ENCODE results near the gene VTI1B. TPM values are rescaled to one million over a fixed set of nuclear protein-coding genes. Genes with fewer than 3 reads are reported as not detected.

Gene VTI1B
- total RNA-seq, 1 donor from 2014 or later, result 80.6 TPM

GRCh38 chr14:67622675-67623074, 51.8 kb downstream of the VTI1B start:
- no peak for TF ChIP-seq CTCF (IDR thresholded peaks at IDR 0.05; ENCODE audit: insufficient read depth, low read length, severe bottlenecking)
- no peaks in the 10 kb centered on the region for H3K27me3 ChIP-seq (ENCODE audit: control insufficient read depth, insufficient read depth, low read length)
- peaks cover 2% of the 10 kb centered on the region for H3K36me3 ChIP-seq (ENCODE audit: control insufficient read depth, insufficient read depth, low read length)
- peak; percentile 87 for DNase-seq (ENCODE audit: low read depth)
- FAIRE-seq, result no peak
- H3K4me3 ChIP-seq (ENCODE audit: low read depth, low read length), result no peak overlapping the region

- Histone ChIP-seq H3K36me3 (ENCODE audit: control insufficient read depth, insufficient read depth, low read length) (peaks cover 2% of the 10 kb centered on the region), H3K27me3 (ENCODE audit: control insufficient read depth, insufficient read depth, low read length) (no peaks in the 10 kb centered on the region), H3K4me3 (ENCODE audit: low read depth, low read length) (peak overlapping the region; percentile 69)
- FAIRE-seq (no peak), DNase-seq (ENCODE audit: low read depth) (peak; percentile 17)
- TF ChIP-seq CTCF (IDR thresholded peaks at IDR 0.05; ENCODE audit: insufficient read depth, low read length, severe bottlenecking), result no peak
These were observed 54.1 kb downstream of the VTI1B start for GRCh38 chr14:67620217-67620785.

GRCh38 chr14:67619446-67620216, 54.8 kb downstream of the VTI1B start, which contains the start of gene ARG2:
ARG2 (plus strand) TSS chr14:67619920; CDS start chr14:67619978, 58 bp downstream.
- no peaks in the 10 kb centered on the region for H3K27me3 ChIP-seq (ENCODE audit: control insufficient read depth, insufficient read depth, low read length)
- peaks cover under 1% of the 10 kb centered on the region for H3K36me3 ChIP-seq (ENCODE audit: control insufficient read depth, insufficient read depth, low read length)
- FAIRE-seq, result no peak
- DNase-seq (ENCODE audit: low read depth), result peak; percentile 82
- TF ChIP-seq CTCF (IDR thresholded peaks at IDR 0.05; ENCODE audit: insufficient read depth, low read length, severe bottlenecking), result peak; percentile 19
- H3K4me3 ChIP-seq (ENCODE audit: low read depth, low read length), result peak within 1 kb of the TSS; percentile 69

GRCh38 chr14:67618617-67619063, 55.8 kb downstream of the VTI1B start:
- DNase-seq (ENCODE audit: low read depth), result peak; percentile 69
- H3K4me3 ChIP-seq (ENCODE audit: low read depth, low read length), result no peak overlapping the region
- no peaks in the 10 kb centered on the region for H3K36me3 ChIP-seq (ENCODE audit: control insufficient read depth, insufficient read depth, low read length)
- no peak for FAIRE-seq
- peak; percentile 56 for TF ChIP-seq CTCF (IDR thresholded peaks at IDR 0.05; ENCODE audit: insufficient read depth, low read length, severe bottlenecking)
- no peaks in the 10 kb centered on the region for H3K27me3 ChIP-seq (ENCODE audit: control insufficient read depth, insufficient read depth, low read length)

GRCh38 chr14:67610491-67610890, 63.9 kb downstream of the VTI1B start:
- TF ChIP-seq CTCF (IDR thresholded peaks at IDR 0.05; ENCODE audit: insufficient read depth, low read length, severe bottlenecking), result no peak
- no peaks in the 10 kb centered on the region for H3K36me3 ChIP-seq (ENCODE audit: control insufficient read depth, insufficient read depth, low read length)
- no peak overlapping the region for H3K4me3 ChIP-seq (ENCODE audit: low read depth, low read length)
- H3K27me3 ChIP-seq (ENCODE audit: control insufficient read depth, insufficient read depth, low read length), result no peaks in the 10 kb centered on the region
- FAIRE-seq (no peak), DNase-seq (ENCODE audit: low read depth) (no peak)
